ENCODE data around the gene LENG9. TPM values are rescaled to one million over a fixed set of nuclear protein-coding genes. Genes with fewer than 3 reads are reported as not detected.

Gene LENG9
- total RNA-seq, 4 donors from 2014 or later = 1.1 to 16.5 (median 12.3) TPM

- H3K36me3 ChIP-seq = peaks cover 0 to 37% (median 13%) of the 10 kb centered on the region in 4 donors
- peak overlapping the region in 3 of 4 donors; percentile 60 to 72 (median 68) for H3K4me3 ChIP-seq
- in situ Hi-C loops (cut with MboI; ENCODE audit: low pct_ligation_motif_present in 1 of 4, low pct_unique_long_range_greater_than_20kb in 1 of 4, low sequenced_read_pairs in 3 of 4) (no loop called here), intact Hi-C loops (cut with DNase I; ENCODE audit: low total_unique reads) (no loop called here)
- WGBS, 2 donors (ENCODE audit: low coverage in 1 of 2) = 48% methylated on average over 6 of the region's 15 CpGs; no CpG with 5 or more reads in 1 of the 2 donors
- DNase-seq = peak; percentile 37
- H3K9me3 ChIP-seq = no peaks in the 10 kb centered on the region
- H3K27me3 ChIP-seq = no peaks in the 10 kb centered on the region
- TF ChIP-seq POLR2A (IDR thresholded peaks at IDR 0.05) = no peak
- no peak for TF ChIP-seq EP300 (IDR thresholded peaks at IDR 0.05; ENCODE audit: low read depth)
- TF ChIP-seq POLR2AphosphoS5 (IDR thresholded peaks at IDR 0.05) = peak in 2 of 3 donors; percentile 30 to 44
- H3K4me1 ChIP-seq = peaks cover 6 to 60% (median 37%) of the 10 kb centered on the region in 4 donors
- peak overlapping the region; percentile 96 to 99 (median 98) for H3K27ac ChIP-seq
These were observed 1.4 kb downstream of the LENG9 start for GRCh38 chr19:54462047-54462654.

- peaks cover 6 to 56% (median 35%) of the 10 kb centered on the region in 4 donors for H3K4me1 ChIP-seq
- H3K36me3 ChIP-seq = peaks cover 0 to 42% (median 15%) of the 10 kb centered on the region in 4 donors
- TF ChIP-seq POLR2AphosphoS5 (IDR thresholded peaks at IDR 0.05) (no peak), CTCF (IDR thresholded peaks at IDR 0.05) (no peak), EP300 (IDR thresholded peaks at IDR 0.05; ENCODE audit: low read depth) (no peak), POLR2A (IDR thresholded peaks at IDR 0.05) (no peak)
- H3K27me3 ChIP-seq = no peaks in the 10 kb centered on the region
- WGBS, 2 donors (ENCODE audit: low coverage in 1 of 2) = 39 to 45% methylated on average over 3 of the region's 3 CpGs
- peak overlapping the region; percentile 96 to 99 (median 98) for H3K27ac ChIP-seq
- no peak for DNase-seq
- in situ Hi-C loops (cut with MboI; ENCODE audit: low pct_ligation_motif_present in 1 of 4, low pct_unique_long_range_greater_than_20kb in 1 of 4, low sequenced_read_pairs in 3 of 4) = no loop called here
- H3K4me3 ChIP-seq = peak overlapping the region in 2 of 4 donors; percentile 60 to 72
- H3K9me3 ChIP-seq = no peaks in the 10 kb centered on the region
- intact Hi-C loops (cut with DNase I; ENCODE audit: low total_unique reads) = no loop called here
These were observed 2.0 kb downstream of the LENG9 start for GRCh38 chr19:54461613-54462012.

GRCh38 chr19:54461210-54461609 lies 2.4 kb downstream of the LENG9 start:
- in situ Hi-C loops (cut with MboI; ENCODE audit: low pct_ligation_motif_present in 1 of 4, low pct_unique_long_range_greater_than_20kb in 1 of 4, low sequenced_read_pairs in 3 of 4) = no loop called here

GRCh38 chr19:54460230-54461005 lies 3.2 kb downstream of the LENG9 start:
- Histone ChIP-seq H3K27me3 (no peaks in the 10 kb centered on the region), H3K36me3 (peaks cover 0 to 54% (median 21%) of the 10 kb centered on the region in 4 donors), H3K27ac (peak overlapping the region; percentile 96 to 99 (median 98)), H3K4me3 (no peak overlapping the region), H3K4me1 (peaks cover 6 to 44% (median 31%) of the 10 kb centered on the region in 4 donors), H3K9me3 (no peaks in the 10 kb centered on the region)
- no peak for DNase-seq
- WGBS, 2 donors (ENCODE audit: low coverage in 1 of 2) = 79% methylated on average over 35 of the region's 39 CpGs; no CpG with 5 or more reads in 1 of the 2 donors
- in situ Hi-C loops (cut with MboI; ENCODE audit: low pct_ligation_motif_present in 1 of 4, low pct_unique_long_range_greater_than_20kb in 1 of 4, low sequenced_read_pairs in 3 of 4) = no loop called here
- intact Hi-C loops (cut with DNase I; ENCODE audit: low total_unique reads) = no loop called here
- no peak for TF ChIP-seq CTCF (IDR thresholded peaks at IDR 0.05)
- TF ChIP-seq POLR2AphosphoS5 (IDR thresholded peaks at IDR 0.05) = no peak
- no peak for TF ChIP-seq POLR2A (IDR thresholded peaks at IDR 0.05)
- no peak for TF ChIP-seq EP300 (IDR thresholded peaks at IDR 0.05; ENCODE audit: low read depth)

More at GRCh38 chr19:54461210-54461609, 2.4 kb downstream of the LENG9 start:
- intact Hi-C loops (cut with DNase I; ENCODE audit: low total_unique reads) = no loop called here
- 61 to 73% methylated on average over 14 to 27 of the region's 27 CpGs for WGBS, 2 donors (ENCODE audit: low coverage in 1 of 2)
- Histone ChIP-seq H3K36me3 (peaks cover 0 to 46% (median 17%) of the 10 kb centered on the region in 4 donors), H3K4me3 (peak overlapping the region in 1 of 4 donors; percentile 60), H3K9me3 (no peaks in the 10 kb centered on the region), H3K27me3 (no peaks in the 10 kb centered on the region), H3K4me1 (peaks cover 6 to 52% (median 33%) of the 10 kb centered on the region in 4 donors), H3K27ac (peak overlapping the region; percentile 96 to 99 (median 98))
- DNase-seq = no peak
- TF ChIP-seq POLR2A (IDR thresholded peaks at IDR 0.05) = no peak
- no peak for TF ChIP-seq CTCF (IDR thresholded peaks at IDR 0.05)
- TF ChIP-seq EP300 (IDR thresholded peaks at IDR 0.05; ENCODE audit: low read depth) = no peak
- no peak for TF ChIP-seq POLR2AphosphoS5 (IDR thresholded peaks at IDR 0.05)
